HFFc6 (cell line): Measurements from ENCODE around the gene TMEM235. TPM values are rescaled to one million over a fixed set of nuclear protein-coding genes. Genes with fewer than 3 reads are reported as not detected.
A peak's percentile ranks its signal among the peaks of the same experiment; 100 is the strongest.

ENCODE experiments used
- DNase-seq: peaks from one replicate; pipeline ENCODE4 v3.0.0-alpha.2; 2018
- H3K27ac Mint-ChIP-seq: 2 replicates; pipeline ENCODE4 v1.8.0; 2020; ENCODE audit warnings: mild to moderate bottlenecking, mixed read lengths
- H3K27me3 Mint-ChIP-seq: 2 replicates; pipeline ENCODE4 v1.8.0; 2021; ENCODE audit warnings: mild to moderate bottlenecking, moderate library complexity, mixed read lengths; ENCODE audit not compliant: insufficient read depth
- H3K36me3 Mint-ChIP-seq: 2 replicates; pipeline ENCODE4 v1.8.0; 2021; ENCODE audit warnings: low read depth, mixed read lengths
- H3K4me1 Mint-ChIP-seq: 2 replicates; pipeline ENCODE4 v1.8.0; 2020; ENCODE audit warnings: low read depth, mixed read lengths
- H3K4me3 Mint-ChIP-seq: 2 replicates; pipeline ENCODE4 v1.8.0; 2020; ENCODE audit warnings: mild to moderate bottlenecking, moderate library complexity, mixed read lengths
- H3K9me3 Mint-ChIP-seq: 2 replicates; pipeline ENCODE4 v1.8.0; 2020; ENCODE audit warnings: mild to moderate bottlenecking, mixed read lengths
- total RNA-seq, 6 experiments: library from RNA; stranded (reverse); fragmentation: NEBNext Ultra II Directional; extraction: Animal tissue kit (Norgen Biotek cat#: 25700); gene quantifications; 2 replicates in 1 of 6; 3 replicates in 5 of 6; pipeline ENCODE4 v1.2.3, GENCODE V29; 2021
- TF ChIP-seq, protein P1 (sequence below): fragments of 200-600 bp; sonication (generic); IDR thresholded peaks from 2 replicates; pipeline ENCODE4 v1.5.0; 2021; ENCODE audit warnings: antibody characterized with exemption, mild to moderate bottlenecking

The TMEM235 gene
- total RNA-seq, 6 experiments from 2014 or later = not detected

DNA sequence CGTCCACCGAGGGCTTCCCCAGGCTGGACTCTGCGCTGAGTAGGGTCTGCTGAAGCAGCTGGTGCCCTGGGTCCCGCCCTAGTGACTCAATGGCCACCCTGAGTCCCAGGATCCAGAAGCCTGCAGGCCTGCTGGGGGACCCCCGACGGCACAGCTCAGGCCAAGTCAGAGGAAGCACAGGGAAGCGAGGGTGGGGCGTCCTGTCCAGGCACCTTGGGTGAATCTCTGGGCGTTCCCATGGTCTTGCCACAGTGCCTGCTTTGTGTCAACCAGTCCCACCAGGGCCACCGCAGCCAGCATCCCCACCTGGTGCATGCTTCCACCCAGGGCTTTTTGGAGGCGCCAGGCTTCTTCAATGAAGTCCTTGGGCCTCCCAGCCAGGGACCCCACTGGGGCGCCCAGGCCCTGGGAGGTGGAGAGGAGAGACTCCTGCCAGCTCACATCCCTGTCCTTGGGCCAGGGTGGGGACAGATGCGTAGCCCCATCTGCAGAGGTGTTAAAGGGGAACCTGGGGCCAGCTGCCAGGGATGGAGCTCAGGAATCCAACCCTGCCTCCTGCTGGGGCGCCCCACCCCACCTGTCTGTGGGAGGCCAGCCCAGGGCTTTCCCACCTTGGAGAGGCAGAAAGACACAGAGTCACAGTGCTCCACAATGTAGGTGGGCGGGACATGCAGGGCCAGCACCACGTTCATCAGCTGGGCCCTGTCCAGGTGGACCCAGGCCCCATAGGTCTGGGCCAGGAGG, 17.8 kb downstream of the TMEM235 start:
- peaks cover 10% of the 10 kb centered on the region for H3K4me1 Mint-ChIP-seq
- peaks cover 4% of the 10 kb centered on the region; the same call in 1 of the 2 replicates for H3K36me3 Mint-ChIP-seq
- no peak for DNase-seq
- H3K4me3 Mint-ChIP-seq = no peak overlapping the region
- H3K27ac Mint-ChIP-seq = no peak overlapping the region
- TF ChIP-seq, protein P1, sequence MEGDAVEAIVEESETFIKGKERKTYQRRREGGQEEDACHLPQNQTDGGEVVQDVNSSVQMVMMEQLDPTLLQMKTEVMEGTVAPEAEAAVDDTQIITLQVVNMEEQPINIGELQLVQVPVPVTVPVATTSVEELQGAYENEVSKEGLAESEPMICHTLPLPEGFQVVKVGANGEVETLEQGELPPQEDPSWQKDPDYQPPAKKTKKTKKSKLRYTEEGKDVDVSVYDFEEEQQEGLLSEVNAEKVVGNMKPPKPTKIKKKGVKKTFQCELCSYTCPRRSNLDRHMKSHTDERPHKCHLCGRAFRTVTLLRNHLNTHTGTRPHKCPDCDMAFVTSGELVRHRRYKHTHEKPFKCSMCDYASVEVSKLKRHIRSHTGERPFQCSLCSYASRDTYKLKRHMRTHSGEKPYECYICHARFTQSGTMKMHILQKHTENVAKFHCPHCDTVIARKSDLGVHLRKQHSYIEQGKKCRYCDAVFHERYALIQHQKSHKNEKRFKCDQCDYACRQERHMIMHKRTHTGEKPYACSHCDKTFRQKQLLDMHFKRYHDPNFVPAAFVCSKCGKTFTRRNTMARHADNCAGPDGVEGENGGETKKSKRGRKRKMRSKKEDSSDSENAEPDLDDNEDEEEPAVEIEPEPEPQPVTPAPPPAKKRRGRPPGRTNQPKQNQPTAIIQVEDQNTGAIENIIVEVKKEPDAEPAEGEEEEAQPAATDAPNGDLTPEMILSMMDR = no peak
- peaks cover 16% of the 10 kb centered on the region for H3K27me3 Mint-ChIP-seq
- H3K9me3 Mint-ChIP-seq = no peaks in the 10 kb centered on the region; the same call in 1 of the 2 replicates

DNA sequence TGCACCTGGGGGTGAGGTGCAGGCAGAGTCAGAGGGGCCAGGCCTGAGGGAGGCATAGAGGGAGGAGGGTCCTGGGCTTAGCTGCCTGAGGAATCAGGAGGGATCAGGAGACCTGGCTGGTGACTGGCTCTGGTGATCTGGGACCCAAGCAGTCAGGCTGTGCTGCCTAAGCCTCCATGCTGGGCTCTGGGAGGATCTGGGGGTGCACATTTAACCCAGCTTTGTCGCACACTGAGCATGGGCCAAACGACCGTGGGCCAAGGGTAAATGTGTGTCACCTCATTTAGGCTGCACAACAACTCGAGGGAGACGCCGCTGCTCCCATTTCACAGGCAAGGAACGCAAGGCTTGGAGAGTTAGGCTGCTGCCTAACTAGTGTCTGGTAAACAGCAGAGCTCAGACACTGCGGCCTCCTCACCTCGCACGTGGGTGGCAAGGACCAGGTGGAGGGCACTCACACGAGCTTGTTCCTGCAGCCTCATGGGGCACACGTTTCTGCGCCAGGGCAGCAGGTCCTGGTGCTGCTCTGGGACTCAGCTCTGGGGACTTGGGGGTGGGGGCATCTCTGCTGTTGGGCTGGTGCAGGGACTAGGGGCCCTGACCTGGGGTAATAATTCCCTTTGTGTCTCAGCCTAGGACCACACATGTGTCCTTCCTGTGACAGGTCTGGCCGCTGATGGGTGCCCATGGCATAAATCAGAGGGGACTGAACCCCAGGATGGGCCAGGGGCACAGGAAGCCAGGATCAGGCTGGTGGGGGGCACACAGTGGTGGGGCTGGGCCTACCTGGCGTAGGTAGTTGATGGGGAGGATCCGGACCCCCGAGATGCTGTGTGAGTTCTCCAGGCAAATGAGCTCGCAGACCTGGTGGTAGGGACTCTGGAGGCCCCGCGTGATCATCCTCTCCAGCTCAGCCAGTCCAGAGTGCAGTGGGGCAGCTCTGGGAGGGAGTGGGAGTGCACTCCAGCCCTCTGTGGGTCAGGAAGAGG, 18.7 kb downstream of the TMEM235 start:
- Mint-ChIP-seq H3K27me3 (peaks cover 16% of the 10 kb centered on the region), H3K36me3 (peaks cover 4% of the 10 kb centered on the region; the same call in 1 of the 2 replicates), H3K9me3 (no peaks in the 10 kb centered on the region; the same call in 1 of the 2 replicates), H3K4me1 (peaks cover 15% of the 10 kb centered on the region), H3K4me3 (no peak overlapping the region), H3K27ac (no peak overlapping the region)
- TF ChIP-seq, protein P1 = no peak
- DNase-seq = no peak

DNA sequence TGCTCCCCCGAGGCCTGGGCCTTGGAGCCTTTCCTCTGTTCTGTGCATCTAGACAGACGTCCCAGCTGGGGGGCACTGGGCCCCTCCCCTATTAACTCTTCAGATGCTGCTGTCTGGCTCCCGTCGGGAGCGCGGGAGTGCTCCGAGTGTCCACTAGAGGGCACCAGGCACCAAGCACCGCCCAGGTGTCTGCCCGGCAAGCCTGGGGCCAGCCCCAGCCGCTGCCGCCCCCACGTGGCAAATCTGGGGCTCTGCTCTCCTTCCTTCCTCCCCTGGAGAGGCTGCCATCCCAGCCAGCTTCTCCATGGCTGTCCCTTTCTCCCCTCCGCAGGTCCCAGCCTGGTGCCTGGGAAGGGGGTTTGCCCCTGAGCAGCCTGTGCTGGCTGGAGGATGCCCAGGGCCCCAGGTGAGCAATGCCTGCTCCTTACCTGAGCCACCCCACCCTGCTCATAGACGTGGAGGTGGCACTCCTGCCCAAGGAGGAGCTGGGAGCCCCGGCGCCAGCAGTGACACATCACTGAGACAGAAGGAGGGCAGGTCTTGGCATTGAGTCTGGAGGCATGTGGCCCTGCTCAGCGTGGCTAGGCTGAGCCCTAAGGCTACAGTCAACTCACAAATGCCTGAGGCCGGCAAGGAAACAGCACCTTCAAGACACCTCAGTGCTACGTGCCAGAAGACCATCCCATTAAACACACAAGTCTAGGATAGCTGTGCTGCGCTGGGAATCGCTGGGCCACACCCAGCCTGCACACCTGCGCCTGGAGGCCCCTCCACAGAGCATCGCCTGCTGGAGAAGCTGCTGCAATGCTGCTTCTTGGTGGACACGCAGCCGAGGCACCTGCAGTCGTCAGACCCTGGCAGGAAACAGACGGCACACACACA, 19.7 kb downstream of the TMEM235 start:
- peaks cover 15% of the 10 kb centered on the region for H3K4me1 Mint-ChIP-seq
- peak overlapping the region; percentile 26 for H3K4me3 Mint-ChIP-seq
- H3K27me3 Mint-ChIP-seq = peaks cover 16% of the 10 kb centered on the region
- H3K9me3 Mint-ChIP-seq = no peaks in the 10 kb centered on the region
- TF ChIP-seq, protein P1 = peak; percentile 100
- H3K36me3 Mint-ChIP-seq = no peaks in the 10 kb centered on the region
- H3K27ac Mint-ChIP-seq = peak overlapping the region; percentile 45; the same call in 1 of the 2 replicates
- DNase-seq = peak; percentile 79

DNA sequence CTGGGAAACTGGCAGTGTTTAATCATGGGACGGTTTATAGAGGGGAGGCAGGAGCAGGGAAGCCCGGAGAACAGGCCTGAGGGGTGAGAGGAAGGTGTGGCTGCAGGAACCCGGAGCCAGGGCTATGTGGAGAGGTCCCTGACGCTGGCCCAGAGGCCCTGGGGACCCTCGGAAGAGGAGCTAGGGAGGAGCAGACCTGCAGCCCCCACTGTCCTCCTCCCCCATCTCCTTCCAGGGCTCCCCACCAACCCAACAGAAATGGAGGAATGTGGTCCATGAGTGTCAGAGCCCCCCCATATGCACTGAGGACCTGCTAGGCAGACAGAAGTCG, 20.3 kb downstream of the TMEM235 start:
- H3K4me3 Mint-ChIP-seq = no peak overlapping the region

More for the DNA sequence above, 20.3 kb downstream of the TMEM235 start:
- H3K36me3 Mint-ChIP-seq = no peaks in the 10 kb centered on the region
- H3K27me3 Mint-ChIP-seq = peaks cover 16% of the 10 kb centered on the region
- TF ChIP-seq, protein P1 = no peak
- DNase-seq = no peak
- H3K27ac Mint-ChIP-seq = no peak overlapping the region
- peaks cover 15% of the 10 kb centered on the region for H3K4me1 Mint-ChIP-seq
- no peaks in the 10 kb centered on the region for H3K9me3 Mint-ChIP-seq
